Transverse colon (tissue), 4 donors: Measurements from ENCODE around the gene PLCL1. TPM values are rescaled to one million over a fixed set of nuclear protein-coding genes. Genes with fewer than 3 reads are reported as not detected.

ENCODE experiments used
- DNase-seq: peaks from one replicate; pipeline ENCODE4 v3.0.0-alpha.2; 2019
- H3K27ac ChIP-seq, 4 donors: fragments of 200-600 bp; sonication (generic); 2 replicates each; pipeline ENCODE4 v1.5.1; 2016 to 2018; ENCODE audit warnings: inconsistent platforms in 4 of 4
- H3K27me3 ChIP-seq: fragments of 200-600 bp; sonication (generic); 2 replicates; pipeline ENCODE4 v1.5.1; 2017; ENCODE audit warnings: inconsistent platforms
- H3K36me3 ChIP-seq, 4 donors: fragments of 200-600 bp; sonication (generic); 2 replicates each; pipeline ENCODE4 v1.5.1; 2017 to 2019; ENCODE audit warnings: inconsistent platforms in 4 of 4
- H3K4me1 ChIP-seq, 4 donors: fragments of 200-600 bp; sonication (generic); 2 replicates each; pipeline ENCODE4 v1.5.1; 2017 to 2020; ENCODE audit warnings: inconsistent platforms in 4 of 4
- H3K4me3 ChIP-seq, 4 donors: fragments of 200-600 bp; sonication (generic); 1 replicate in 1 of 4; 2 replicates in 3 of 4; pipeline versions ENCODE4 v1.5.1 to v1.6.1; 2017 to 2019; ENCODE audit warnings: inconsistent platforms in 4 of 4
- H3K9me3 ChIP-seq, 2 donors: fragments of 200-600 bp; sonication (generic); 2 replicates each; pipeline ENCODE4 v1.5.1; 2017 to 2019; ENCODE audit warnings: inconsistent platforms in 2 of 2
- CTCF ChIP-seq, 5 experiments: fragments of 200-600 bp in 3 of 5; fragments of 450-650 bp in 2 of 5; sonication (generic) in 3 of 5; IDR thresholded peaks; 1 replicate in 2 of 5; 2 replicates in 3 of 5; pipeline ENCODE4 v1.5.1; 2016 to 2017; ENCODE audit warnings: antibody characterized with exemption in 5 of 5, inconsistent platforms in 3 of 5, mild to moderate bottlenecking in 2 of 5, moderate library complexity in 1 of 5
- EP300 ChIP-seq: sonication (generic); formaldehyde crosslinking; IDR thresholded peaks from one replicate; pipeline ENCODE4 v1.6.1; 2017; ENCODE audit warnings: antibody characterized with exemption, low read depth
- POLR2A ChIP-seq: fragments of 450-650 bp; IDR thresholded peaks from one replicate; pipeline ENCODE4 v1.6.1; 2016; ENCODE audit warnings: antibody characterized with exemption, mild to moderate bottlenecking, moderate library complexity
- POLR2AphosphoS5 ChIP-seq, 3 donors: sonication (generic); formaldehyde crosslinking; IDR thresholded peaks; one replicate each; pipeline ENCODE4 v1.6.1; 2016; ENCODE audit warnings: antibody characterized with exemption in 3 of 3
- WGBS, 2 donors: methylation state at CpG; one replicate each; pipeline ENCODE4 v1.1.5; 2018; ENCODE audit warnings: low coverage in 1 of 2; 5-methylcytosine and 5-hydroxymethylcytosine counted together
- in situ Hi-C, 4 donors: fragments of 200-750 bp; cut with MboI; loops; one replicate each; pipeline versions ENCODE4 v1.15.0 to v1.15.1; 2017; ENCODE audit warnings: low sequenced_read_pairs in 3 of 4, low pct_ligation_motif_present in 1 of 4, low pct_unique_long_range_greater_than_20kb in 1 of 4
- intact Hi-C: fragments of 100-400 bp; cut with DNase I; formaldehyde crosslinking; loops from one replicate; pipeline ENCODE4 v1.15.1; 2023; ENCODE audit warnings: low total_unique reads
- total RNA-seq, 4 donors: library from RNA; depleted of rRNA; stranded (reverse); fragments of >200 nt; gene quantifications; one replicate each; pipeline ENCODE4 v1.1.0, GENCODE V29; 2016

The PLCL1 gene
- total RNA-seq, 4 donors from 2014 or later, result 0.20 to 7.1 (median 5.3) TPM

- Histone ChIP-seq H3K9me3 (no peaks in the 10 kb centered on the region), H3K36me3 (no peaks in the 10 kb centered on the region), H3K4me1 (peaks cover 0 to 5% (median 0%) of the 10 kb centered on the region in 4 donors), H3K27ac (no peak overlapping the region), H3K27me3 (no peaks in the 10 kb centered on the region), H3K4me3 (no peak overlapping the region)
- no peak for DNase-seq
- 96% methylated on average over 1 of the region's 1 CpG; no CpG with 5 or more reads in 1 of the 2 donors for WGBS, 2 donors
- intact Hi-C loops (no loop called here), in situ Hi-C loops (no loop called here)
- TF ChIP-seq CTCF (IDR thresholded peaks at IDR 0.05) (no peak), EP300 (no peak), POLR2AphosphoS5 (IDR thresholded peaks at IDR 0.05) (no peak), POLR2A (no peak)
Observed at GRCh38 chr2:197857476-197858107, 53.2 kb downstream of the PLCL1 start.

- Histone ChIP-seq H3K4me3 (no peak overlapping the region), H3K27me3 (no peaks in the 10 kb centered on the region), H3K27ac (no peak overlapping the region), H3K36me3 (no peaks in the 10 kb centered on the region), H3K4me1 (no peaks in the 10 kb centered on the region), H3K9me3 (no peaks in the 10 kb centered on the region)
- intact Hi-C loops (no loop called here), in situ Hi-C loops (no loop called here)
- TF ChIP-seq POLR2A (no peak), CTCF (IDR thresholded peaks at IDR 0.05) (no peak), EP300 (no peak), POLR2AphosphoS5 (IDR thresholded peaks at IDR 0.05) (no peak)
- WGBS, 2 donors, result 50 to 61% methylated on average over 1 to 3 of the region's 3 CpGs
- DNase-seq, result no peak
Observed at GRCh38 chr2:197858607-197859140, 54.3 kb downstream of the PLCL1 start.

- H3K4me3 ChIP-seq, result no peak overlapping the region
- intact Hi-C loops, result no loop called here
- TF ChIP-seq POLR2AphosphoS5 (IDR thresholded peaks at IDR 0.05) (no peak), EP300 (no peak), POLR2A (no peak), CTCF (IDR thresholded peaks at IDR 0.05) (no peak)
- H3K4me1 ChIP-seq, result no peaks in the 10 kb centered on the region
- no peaks in the 10 kb centered on the region for H3K9me3 ChIP-seq
- no peak for DNase-seq
- WGBS, 2 donors, result 80 to 86% methylated on average over 1 of the region's 1 CpG
- in situ Hi-C loops, result no loop called here
- no peak overlapping the region for H3K27ac ChIP-seq
- H3K36me3 ChIP-seq, result no peaks in the 10 kb centered on the region
- no peaks in the 10 kb centered on the region for H3K27me3 ChIP-seq
Observed at GRCh38 chr2:197862246-197862955, 58.0 kb downstream of the PLCL1 start.

- Histone ChIP-seq H3K4me1 (no peaks in the 10 kb centered on the region), H3K36me3 (no peaks in the 10 kb centered on the region), H3K27me3 (no peaks in the 10 kb centered on the region), H3K27ac (no peak overlapping the region), H3K4me3 (no peak overlapping the region), H3K9me3 (no peaks in the 10 kb centered on the region)
- in situ Hi-C loops (no loop called here), intact Hi-C loops (no loop called here)
- 89 to 100% methylated on average over 1 of the region's 1 CpG for WGBS, 2 donors
- no peak for DNase-seq
- TF ChIP-seq EP300 (no peak), POLR2AphosphoS5 (IDR thresholded peaks at IDR 0.05) (no peak), POLR2A (no peak), CTCF (IDR thresholded peaks at IDR 0.05) (no peak)
Observed at GRCh38 chr2:197863744-197864143, 59.4 kb downstream of the PLCL1 start.
